ENCODE results near the gene CDH13.

GRCh38 chr16:82703871-82704768 is 77.4 kb downstream of the CDH13 start:
- no peak for TF ChIP-seq CTCF (IDR thresholded peaks at IDR 0.05)
- no peak for TF ChIP-seq ZFX (IDR thresholded peaks at IDR 0.05; ENCODE audit: borderline replicate concordance)
